ENCODE results near the gene S100A8.

Gene S100A8

DNA sequence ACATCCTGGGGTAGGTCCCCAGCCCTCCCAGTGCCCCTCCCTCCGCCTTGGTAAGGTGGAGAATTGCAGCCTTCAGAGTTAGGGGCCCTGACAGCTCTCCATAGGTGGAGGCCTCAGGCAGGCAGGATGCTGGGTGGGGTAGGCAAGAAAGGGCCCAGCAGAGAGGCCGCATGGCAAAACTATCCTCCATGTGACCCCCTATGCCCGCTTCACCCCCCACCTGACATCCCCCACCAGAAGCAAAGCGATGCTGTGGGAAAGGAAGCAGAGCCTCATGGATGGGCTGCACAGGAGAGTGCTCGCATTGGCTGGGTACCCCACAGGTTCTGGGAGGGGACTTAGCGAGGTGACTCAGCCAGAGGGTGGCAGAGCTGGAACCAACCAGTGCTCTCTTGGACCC is 31.6 kb downstream of the S100A8 start:
- Histone ChIP-seq H4K20me1 (ENCODE audit: low read depth, low read length) (no peaks in the 10 kb centered on the region), H3K9ac (ENCODE audit: low read length) (no peak overlapping the region), H2AFZ (ENCODE audit: low read depth, low read length, severe bottlenecking) (no peak overlapping the region), H3K79me2 (ENCODE audit: insufficient read depth, low read length) (no peaks in the 10 kb centered on the region), H3K27me3 (ENCODE audit: low read length) (no peaks in the 10 kb centered on the region), H3F3A (ENCODE audit: insufficient read depth) (no peaks in the 10 kb centered on the region), H3K36me3 (ENCODE audit: low read length) (no peaks in the 10 kb centered on the region), H3K27ac (ENCODE audit: low read depth, low read length) (no peak overlapping the region), H3K4me3 (ENCODE audit: insufficient read depth, low read length, poor library complexity, severe bottlenecking) (no peak overlapping the region), H3K9me3 (ENCODE audit: insufficient read depth, low read length) (no peaks in the 10 kb centered on the region), H3K9me2 (replicated peaks; ENCODE audit: insufficient read depth, low read length) (no peaks in the 10 kb centered on the region), H3K4me2 (ENCODE audit: low read depth, low read length, poor library complexity, severe bottlenecking) (no peak overlapping the region)
- TF ChIP-seq CTCF (IDR thresholded peaks at IDR 0.05; ENCODE audit: insufficient read depth, low read length, poor library complexity, severe bottlenecking): no peak
- TF ChIP-seq EZH2phosphoT487 (conservative IDR thresholded peaks at IDR 0.05; ENCODE audit: low read length): no peak

- no peak overlapping the region for H3K4me2 ChIP-seq (ENCODE audit: low read depth, low read length, poor library complexity, severe bottlenecking)
- no peak overlapping the region for H3K4me3 ChIP-seq (ENCODE audit: insufficient read depth, low read length, poor library complexity, severe bottlenecking)
- no peak overlapping the region for H2AFZ ChIP-seq (ENCODE audit: low read depth, low read length, severe bottlenecking)
- no peaks in the 10 kb centered on the region for H3K9me2 ChIP-seq (replicated peaks; ENCODE audit: insufficient read depth, low read length)
- no peaks in the 10 kb centered on the region for H3K27me3 ChIP-seq (ENCODE audit: low read length)
- H3K79me2 ChIP-seq (ENCODE audit: insufficient read depth, low read length): no peaks in the 10 kb centered on the region
- no peaks in the 10 kb centered on the region for H3K36me3 ChIP-seq (ENCODE audit: low read length)
- H4K20me1 ChIP-seq (ENCODE audit: low read depth, low read length): no peaks in the 10 kb centered on the region
- no peak overlapping the region for H3K9ac ChIP-seq (ENCODE audit: low read length)
- H3K9me3 ChIP-seq (ENCODE audit: insufficient read depth, low read length): no peaks in the 10 kb centered on the region
- TF ChIP-seq CTCF (IDR thresholded peaks at IDR 0.05; ENCODE audit: insufficient read depth, low read length, poor library complexity, severe bottlenecking) (no peak), EZH2phosphoT487 (conservative IDR thresholded peaks at IDR 0.05; ENCODE audit: low read length) (no peak)
- H3F3A ChIP-seq (ENCODE audit: insufficient read depth): no peaks in the 10 kb centered on the region
- H3K27ac ChIP-seq (ENCODE audit: low read depth, low read length): no peak overlapping the region
These were observed 32.2 kb downstream of the S100A8 start for GRCh38 chr1:153358691-153358975.

- no peaks in the 10 kb centered on the region for H3K9me3 ChIP-seq (ENCODE audit: insufficient read depth, low read length)
- H4K20me1 ChIP-seq (ENCODE audit: low read depth, low read length): no peaks in the 10 kb centered on the region
- no peaks in the 10 kb centered on the region for H3K36me3 ChIP-seq (ENCODE audit: low read length)
- no peak within 1 kb of the TSS for H3K4me3 ChIP-seq (ENCODE audit: insufficient read depth, low read length, poor library complexity, severe bottlenecking)
- H3K9me2 ChIP-seq (replicated peaks; ENCODE audit: insufficient read depth, low read length): no peaks in the 10 kb centered on the region
- H3K27me3 ChIP-seq (ENCODE audit: low read length): no peaks in the 10 kb centered on the region
- H3K27ac ChIP-seq (ENCODE audit: low read depth, low read length): no peak within 1 kb of the TSS
- no peaks in the 10 kb centered on the region for H3F3A ChIP-seq (ENCODE audit: insufficient read depth)
- H2AFZ ChIP-seq (ENCODE audit: low read depth, low read length, severe bottlenecking): no peak within 1 kb of the TSS
- no peaks in the 10 kb centered on the region for H3K79me2 ChIP-seq (ENCODE audit: insufficient read depth, low read length)
- TF ChIP-seq CTCF (IDR thresholded peaks at IDR 0.05; ENCODE audit: insufficient read depth, low read length, poor library complexity, severe bottlenecking): no peak
- TF ChIP-seq EZH2phosphoT487 (conservative IDR thresholded peaks at IDR 0.05; ENCODE audit: low read length): no peak
- no peak within 1 kb of the TSS for H3K9ac ChIP-seq (ENCODE audit: low read length)
- H3K4me2 ChIP-seq (ENCODE audit: low read depth, low read length, poor library complexity, severe bottlenecking): no peak within 1 kb of the TSS
These were observed 32.8 kb downstream of the S100A8 start, which contains the start of gene S100A9 for GRCh38 chr1:153357853-153358690. Gene S100A9, plus strand, starts transcription at chr1:153357854. Its CDS starts 430 bp downstream, at chr1:153358284.
